Measurements from ENCODE around the gene ADGRV1. TPM values are rescaled to one million over a fixed set of nuclear protein-coding genes. Genes with fewer than 3 reads are reported as not detected.

ADGRV1 gene
- total and polyA plus RNA-seq, 9 of the 15 experiments (the other 6 are each of a cell fraction or from before 2014, with no cell fraction given): 21.7 to 156 (median 58.2) TPM

- H3K9me3 ChIP-seq (replicated peaks; ENCODE audit: control insufficient read depth, insufficient read depth, low read depth, low read length): no peaks in the 10 kb centered on the region
- no peak overlapping the region for H3K4me3 ChIP-seq
- no peak overlapping the region for H3K9ac ChIP-seq (ENCODE audit: insufficient read depth in 1 of 2, low read depth in 2 of 2, low read length in 2 of 2)
- FAIRE-seq: no peak
- H3K27me3 ChIP-seq (ENCODE audit: control insufficient read depth in 2 of 2, insufficient read depth in 2 of 2, low read length in 2 of 2): no peaks in the 10 kb centered on the region
- no peak overlapping the region for H3K27ac ChIP-seq (ENCODE audit: extremely low read depth, low read depth, low read length)
- ATAC-seq: no peak
- no peak overlapping the region for H2AFZ ChIP-seq (ENCODE audit: low read depth, low read length)
- WGBS (ENCODE audit: insufficient coverage, low coverage, missing lambda C conversion rate): 76% methylated on average over 4 of the region's 4 CpGs
- H3K36me3 ChIP-seq (ENCODE audit: control insufficient read depth, insufficient read depth, low read length): 0 out of 3 replicates have a peak, but pooled peaks cover 2% of the 10 kb centered on the region
- CTCF ChIA-PET (ENCODE audit: low intra/inter-chr PET ratio): no interaction called here
- in situ Hi-C loops (cut with MboI): no loop called here
- TF ChIP-seq HNRNPUL1 (IDR thresholded peaks at IDR 0.05; ENCODE audit: low read length) (no peak), ASH1L (IDR thresholded peaks at IDR 0.05; ENCODE audit: borderline replicate concordance, low read depth, partially characterized antibody) (no peak), ZNF280B (CRISPR knock-in tag; IDR thresholded peaks at IDR 0.05) (no peak), HDAC3 (IDR thresholded peaks at IDR 0.05; ENCODE audit: borderline replicate concordance, partially characterized antibody) (no peak), NR1H2 (CRISPR knock-in tag; IDR thresholded peaks at IDR 0.05) (no peak), SP2 (IDR thresholded peaks at IDR 0.05; ENCODE audit: extremely low read depth, low read depth, low read length, poor library complexity, severe bottlenecking) (no peak), ZNF41 (CRISPR knock-in tag; conservative IDR thresholded peaks at IDR 0.05) (no peak), NFRKB (IDR thresholded peaks at IDR 0.05; ENCODE audit: low read depth) (no peak), JUND (IDR thresholded peaks at IDR 0.05; ENCODE audit: borderline replicate concordance, low read depth, low read length) (no peak), JUND (tag; IDR thresholded peaks at IDR 0.05; ENCODE audit: borderline replicate concordance, low read depth, low read length) (no peak), EGR1 (conservative IDR thresholded peaks at IDR 0.05) (no peak), HMG20B (CRISPR knock-in tag; IDR thresholded peaks at IDR 0.05) (no peak), ELF1 (tag; IDR thresholded peaks at IDR 0.05) (no peak)
- TF ChIP-seq, protein P1, sequence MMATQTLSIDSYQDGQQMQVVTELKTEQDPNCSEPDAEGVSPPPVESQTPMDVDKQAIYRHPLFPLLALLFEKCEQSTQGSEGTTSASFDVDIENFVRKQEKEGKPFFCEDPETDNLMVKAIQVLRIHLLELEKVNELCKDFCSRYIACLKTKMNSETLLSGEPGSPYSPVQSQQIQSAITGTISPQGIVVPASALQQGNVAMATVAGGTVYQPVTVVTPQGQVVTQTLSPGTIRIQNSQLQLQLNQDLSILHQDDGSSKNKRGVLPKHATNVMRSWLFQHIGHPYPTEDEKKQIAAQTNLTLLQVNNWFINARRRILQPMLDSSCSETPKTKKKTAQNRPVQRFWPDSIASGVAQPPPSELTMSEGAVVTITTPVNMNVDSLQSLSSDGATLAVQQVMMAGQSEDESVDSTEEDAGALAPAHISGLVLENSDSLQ (IDR thresholded peaks at IDR 0.05): no peak
- no TSS peak for BruUV-seq (replicated peaks)
- no peaks in the 10 kb centered on the region for H4K20me1 ChIP-seq (replicated peaks; ENCODE audit: control insufficient read depth, insufficient read depth, low read length)
- H3K4me2 ChIP-seq (ENCODE audit: insufficient read depth, low read length): no peak overlapping the region
- no peak for DNase-seq (ENCODE audit: extremely low read depth in 1 of 4, low spot score in 3 of 4)
- H3K79me2 ChIP-seq (ENCODE audit: control insufficient read depth, insufficient read depth, low read length): no peaks in the 10 kb centered on the region
- H3K4me1 ChIP-seq (replicated peaks in 1 of 2; ENCODE audit: control insufficient read depth in 2 of 2, insufficient read depth in 2 of 2, low read length in 2 of 2): no peaks in the 10 kb centered on the region
- POLR2A ChIA-PET: no interaction called here
- intact Hi-C loops (cut with micrococcal nuclease): no loop called here
- H3K9me1 ChIP-seq (ENCODE audit: control insufficient read depth, insufficient read depth, low read length): no peaks in the 10 kb centered on the region
These were observed 356.8 kb downstream of the ADGRV1 start for GRCh38 chr5:90915393-90915792.

Measured in K562 (cell line).